HepG2 (cell line): ENCODE data around the gene KAZN. TPM values are rescaled to one million over a fixed set of nuclear protein-coding genes. Genes with fewer than 3 reads are reported as not detected.

Source experiments
- ARID5B ChIP-seq: IDR thresholded peaks from 2 replicates; pipeline ENCODE4 v1.4.0; 2020; ENCODE audit warnings: mild to moderate bottlenecking, missing genetic modification reagents
- DRAP1 ChIP-seq: IDR thresholded peaks from 2 replicates; pipeline ENCODE4 v1.6.1; 2016; ENCODE audit warnings: missing genetic modification reagents, missing compliant biosample characterization
- KDM5B ChIP-seq: sonication (generic); formaldehyde crosslinking; IDR thresholded peaks from 2 replicates; pipeline ENCODE4 v1.4.0; 2020; ENCODE audit warnings: missing genetic modification reagents, mild to moderate bottlenecking, borderline replicate concordance
- PRMT3 ChIP-seq: sonication (generic); formaldehyde crosslinking; IDR thresholded peaks from 2 replicates; pipeline ENCODE4 v1.8.1; 2022; ENCODE audit warnings: low read depth, mild to moderate bottlenecking, moderate library complexity, missing genetic modification reagents, borderline replicate concordance
- RXRB ChIP-seq: IDR thresholded peaks from 2 replicates; pipeline ENCODE4 v1.6.1; 2016; ENCODE audit warnings: borderline replicate concordance, missing genetic modification reagents, missing compliant biosample characterization
- SALL1 ChIP-seq: sonication (generic); formaldehyde crosslinking; IDR thresholded peaks from 2 replicates; pipeline ENCODE4 v1.8.0; 2022; ENCODE audit warnings: mild to moderate bottlenecking, missing genetic modification reagents
- TEAD3 ChIP-seq: optimal IDR thresholded peaks from 2 replicates; pipeline ENCODE3; 2016; ENCODE audit warnings: borderline replicate concordance
- TFAP4 ChIP-seq: sonication (generic); IDR thresholded peaks from 2 replicates; pipeline ENCODE4 v1.6.1; 2016; ENCODE audit warnings: low read depth, borderline replicate concordance
- YEATS4 ChIP-seq: sonication (generic); formaldehyde crosslinking; IDR thresholded peaks from 2 replicates; pipeline ENCODE4 v1.4.0; 2020; ENCODE audit warnings: missing genetic modification reagents, borderline replicate concordance
- ZNF383 ChIP-seq: sonication (generic); formaldehyde crosslinking; IDR thresholded peaks from 2 replicates; pipeline ENCODE4 v1.4.0; 2020; ENCODE audit warnings: missing genetic modification reagents, mild to moderate bottlenecking, borderline replicate concordance
- ZNF407 ChIP-seq: sonication (generic); formaldehyde crosslinking; IDR thresholded peaks from one replicate; pipeline ENCODE4 v1.5.1; 2020; ENCODE audit warnings: mild to moderate bottlenecking, missing genetic modification reagents; ENCODE audit errors: not compliant biosample characterization
- polyA plus RNA-seq, 8 experiments: library from polyadenylated mRNA; depleted of rRNA in 3 of 8; stranded (reverse) in 7 of 8; unstranded in 1 of 8; fragments of >200 nt; fragmentation: Illumina TruSeq in 4 of 8; extraction: Trizol in 4 of 8; gene quantifications; 2 replicates each; pipeline versions ENCODE4 v1.2.1 to v1.2.3, GENCODE V29; 2011 to 2016; ENCODE audit warnings: low read depth in 4 of 8, missing spikeins in 1 of 8, mixed read lengths in 1 of 8; ENCODE audit not compliant: insufficient read depth in 1 of 8
- total RNA-seq, 5 experiments: library from RNA; depleted of rRNA; stranded (reverse); fragments of >200 nt; fragmentation: Illumina TruSeq; extraction: Trizol; gene quantifications; 2 replicates each; pipeline ENCODE4 v1.2.3, GENCODE V29; 2016; ENCODE audit warnings: low read depth in 1 of 5

KAZN gene
- total and polyA plus RNA-seq, 2 of the 13 experiments (the other 11 are each of a cell fraction or from before 2014, with no cell fraction given), result 10.4 to 13.5 TPM

DNA sequence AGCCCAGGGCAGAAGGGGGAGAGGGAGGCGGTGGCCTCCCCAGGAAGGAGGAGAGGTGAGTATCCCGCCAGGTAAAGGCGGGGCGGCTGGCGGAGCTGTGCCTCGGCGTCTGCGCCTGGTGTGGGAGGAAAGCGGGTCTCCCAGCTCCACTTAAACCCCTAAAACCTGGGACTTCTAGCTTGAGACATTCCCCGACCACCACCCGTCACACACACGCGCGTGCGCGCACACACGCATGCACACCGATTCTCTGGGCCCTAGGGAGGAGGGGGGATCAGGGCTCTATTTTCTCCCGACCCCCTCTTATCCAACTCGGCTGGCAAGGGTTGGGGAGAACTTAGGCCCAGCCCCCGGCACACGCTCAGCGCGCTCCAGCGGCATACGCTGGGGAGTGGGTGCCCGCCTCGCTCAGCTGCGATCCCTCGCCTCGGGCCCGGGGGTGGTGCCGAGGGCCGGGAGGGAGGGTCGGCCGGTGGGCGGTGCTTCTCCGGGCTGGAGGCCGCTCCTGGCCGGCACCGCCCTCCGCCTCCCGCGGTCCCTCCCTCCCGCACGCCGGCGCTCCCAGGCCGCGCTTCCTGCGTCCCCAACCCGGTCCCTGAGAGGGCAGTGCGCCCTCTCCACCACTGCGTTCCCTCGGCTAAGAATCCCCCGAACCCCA, 554.8 kb downstream of the KAZN start, which contains the start of gene TMEM51 (continued):
- TF ChIP-seq KDM5B (CRISPR knock-in tag) (0 out of 2 replicates have a peak, but pooled peaks have one; percentile 14), ARID5B (CRISPR knock-in tag) (peak; percentile 45; the same call in 1 of the 2 replicates), YEATS4 (CRISPR knock-in tag) (no peak; the same call in 1 of the 2 replicates), PRMT3 (CRISPR knock-in tag) (no peak), ZNF407 (CRISPR knock-in tag) (no peak), SALL1 (CRISPR knock-in tag) (peak; percentile 38; the same call in 1 of the 2 replicates), TFAP4 (peak; percentile 77; the same call in 1 of the 2 replicates), DRAP1 (CRISPR knock-in tag) (peak; percentile 66), TEAD3 (CRISPR knock-in tag) (no peak), RXRB (no peak), ZNF383 (CRISPR knock-in tag) (no peak)
